Suprapubic skin (tissue), 4 donors: ENCODE results near the gene RFPL2.

Experiments
- EP300 ChIP-seq: sonication (generic); formaldehyde crosslinking; IDR thresholded peaks from one replicate; pipeline ENCODE4 v1.6.1; 2017; ENCODE audit warnings: antibody characterized with exemption
- POLR2A ChIP-seq, 2 donors: fragments of 450-650 bp; IDR thresholded peaks; one replicate each; pipeline ENCODE4 v1.6.1; 2017; ENCODE audit warnings: antibody characterized with exemption in 2 of 2, mild to moderate bottlenecking in 2 of 2, moderate library complexity in 2 of 2
- POLR2AphosphoS5 ChIP-seq, 3 donors: sonication (generic); formaldehyde crosslinking; IDR thresholded peaks; one replicate each; pipeline ENCODE4 v1.6.1; 2017; ENCODE audit warnings: antibody characterized with exemption in 3 of 3
- TF ChIP-seq, protein P1 (sequence below), 2 donors: fragments of 200-600 bp in 1 of 2; fragments of 450-650 bp in 1 of 2; sonication (generic) in 1 of 2; IDR thresholded peaks; one replicate each; pipeline ENCODE4 v1.5.1; 2016 to 2019; ENCODE audit warnings: antibody characterized with exemption in 2 of 2, mild to moderate bottlenecking in 1 of 2, moderate library complexity in 1 of 2

DNA sequence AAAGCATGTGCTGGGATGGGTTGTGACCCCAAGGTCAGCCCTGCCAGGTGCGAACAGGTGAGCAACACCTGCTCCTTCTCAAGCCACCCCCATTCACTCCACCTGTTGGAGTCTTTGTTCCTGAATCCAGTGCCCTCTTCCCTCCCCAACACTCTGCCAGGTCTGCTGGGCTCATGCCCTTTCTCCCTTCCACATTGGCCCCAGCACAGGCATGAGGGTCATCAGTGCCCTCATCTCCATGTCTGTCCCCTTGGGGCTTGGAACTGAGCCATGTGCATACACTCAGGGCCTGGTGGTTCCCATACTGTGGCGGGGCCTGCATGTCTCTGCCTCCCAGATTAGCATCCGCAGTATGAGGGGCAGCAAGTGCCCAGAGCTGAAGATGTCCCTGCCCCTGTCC is 19.1 kb downstream of the RFPL2 start:
- TF ChIP-seq, protein P1, sequence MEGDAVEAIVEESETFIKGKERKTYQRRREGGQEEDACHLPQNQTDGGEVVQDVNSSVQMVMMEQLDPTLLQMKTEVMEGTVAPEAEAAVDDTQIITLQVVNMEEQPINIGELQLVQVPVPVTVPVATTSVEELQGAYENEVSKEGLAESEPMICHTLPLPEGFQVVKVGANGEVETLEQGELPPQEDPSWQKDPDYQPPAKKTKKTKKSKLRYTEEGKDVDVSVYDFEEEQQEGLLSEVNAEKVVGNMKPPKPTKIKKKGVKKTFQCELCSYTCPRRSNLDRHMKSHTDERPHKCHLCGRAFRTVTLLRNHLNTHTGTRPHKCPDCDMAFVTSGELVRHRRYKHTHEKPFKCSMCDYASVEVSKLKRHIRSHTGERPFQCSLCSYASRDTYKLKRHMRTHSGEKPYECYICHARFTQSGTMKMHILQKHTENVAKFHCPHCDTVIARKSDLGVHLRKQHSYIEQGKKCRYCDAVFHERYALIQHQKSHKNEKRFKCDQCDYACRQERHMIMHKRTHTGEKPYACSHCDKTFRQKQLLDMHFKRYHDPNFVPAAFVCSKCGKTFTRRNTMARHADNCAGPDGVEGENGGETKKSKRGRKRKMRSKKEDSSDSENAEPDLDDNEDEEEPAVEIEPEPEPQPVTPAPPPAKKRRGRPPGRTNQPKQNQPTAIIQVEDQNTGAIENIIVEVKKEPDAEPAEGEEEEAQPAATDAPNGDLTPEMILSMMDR (IDR thresholded peaks at IDR 0.05): no peak
- TF ChIP-seq POLR2A (IDR thresholded peaks at IDR 0.05): no peak
- TF ChIP-seq EP300: no peak
- no peak for TF ChIP-seq POLR2AphosphoS5 (IDR thresholded peaks at IDR 0.05)
